ENCODE results near the gene ATG4A. TPM values are rescaled to one million over a fixed set of nuclear protein-coding genes. Genes with fewer than 3 reads are reported as not detected.
A peak's percentile ranks its signal among the peaks of the same experiment; 100 is the strongest.

Gene ATG4A
- total and polyA plus RNA-seq, 2 donors (not counting 3 experiments of a cell fraction or from before 2014, with no cell fraction given): 13.2 to 28.7 TPM

- no peaks in the 10 kb centered on the region for H3K9me1 ChIP-seq (replicated peaks; ENCODE audit: control insufficient read depth, extremely low read depth, insufficient read depth, low read length)
- BruUV-seq (replicated peaks): no TSS peak
- no peaks in the 10 kb centered on the region for H3K9me3 ChIP-seq (replicated peaks; ENCODE audit: control insufficient read depth, insufficient read depth, low read length)
- H4K20me1 ChIP-seq (replicated peaks; ENCODE audit: control insufficient read depth, extremely low read depth, insufficient read depth, low read length): no peaks in the 10 kb centered on the region
- no peaks in the 10 kb centered on the region for H3K27me3 ChIP-seq (ENCODE audit: control insufficient read depth in 2 of 2, insufficient read depth in 2 of 2, low read length in 2 of 2)
- H3K9ac ChIP-seq (replicated peaks; ENCODE audit: extremely low read depth, insufficient read depth, low read length): no peak overlapping the region
- ChIA-PET POLR2A (no interaction called here), CTCF (interaction anchor here (2.9 kb wide), 1 partner anchor 137 kb away, joined by 26 read pairs; no protein-coding TSS in a partner anchor)
- H3K4me1 ChIP-seq (ENCODE audit: control insufficient read depth, extremely low read depth, insufficient read depth, low read length): peaks cover 7% of the 10 kb centered on the region
- H3K79me2 ChIP-seq (ENCODE audit: control insufficient read depth, insufficient read depth, low read length): no peaks in the 10 kb centered on the region
- H2AFZ ChIP-seq (ENCODE audit: low read depth, low read length): no peak overlapping the region
- FAIRE-seq (peak; percentile 89), DNase-seq (ENCODE audit: low read depth, low spot score) (peak; percentile 32)
- H3K36me3 ChIP-seq (ENCODE audit: control insufficient read depth in 2 of 2, extremely low read depth in 1 of 2, insufficient read depth in 2 of 2, low read length in 2 of 2): no peaks in the 10 kb centered on the region
- TF ChIP-seq JUN (IDR thresholded peaks at IDR 0.05; ENCODE audit: borderline replicate concordance, insufficient read depth, insufficient read length, low read depth) (no peak), FOS (IDR thresholded peaks at IDR 0.05; ENCODE audit: borderline replicate concordance, insufficient read depth, low read length) (peak; percentile 55)
- intact Hi-C loops (cut with micrococcal nuclease) (no loop called here), dilution Hi-C loops (cut with MboI; ENCODE audit: extremely low pct_ligation_motif_present, low sequenced_read_pairs) (no loop called here)
- H3K27ac ChIP-seq (ENCODE audit: insufficient read depth, low read depth, low read length): no peak overlapping the region
- peak overlapping the region; percentile 55 for H3K4me2 ChIP-seq (ENCODE audit: insufficient read depth, low read length)
- no peak overlapping the region for H3K4me3 ChIP-seq (replicated peaks in 1 of 3; ENCODE audit: insufficient read depth in 1 of 3, low read depth in 1 of 3, low read length in 3 of 3)
These were observed 75.8 kb downstream of the ATG4A start for GRCh38 chrX:108167211-108167872.

DNA sequence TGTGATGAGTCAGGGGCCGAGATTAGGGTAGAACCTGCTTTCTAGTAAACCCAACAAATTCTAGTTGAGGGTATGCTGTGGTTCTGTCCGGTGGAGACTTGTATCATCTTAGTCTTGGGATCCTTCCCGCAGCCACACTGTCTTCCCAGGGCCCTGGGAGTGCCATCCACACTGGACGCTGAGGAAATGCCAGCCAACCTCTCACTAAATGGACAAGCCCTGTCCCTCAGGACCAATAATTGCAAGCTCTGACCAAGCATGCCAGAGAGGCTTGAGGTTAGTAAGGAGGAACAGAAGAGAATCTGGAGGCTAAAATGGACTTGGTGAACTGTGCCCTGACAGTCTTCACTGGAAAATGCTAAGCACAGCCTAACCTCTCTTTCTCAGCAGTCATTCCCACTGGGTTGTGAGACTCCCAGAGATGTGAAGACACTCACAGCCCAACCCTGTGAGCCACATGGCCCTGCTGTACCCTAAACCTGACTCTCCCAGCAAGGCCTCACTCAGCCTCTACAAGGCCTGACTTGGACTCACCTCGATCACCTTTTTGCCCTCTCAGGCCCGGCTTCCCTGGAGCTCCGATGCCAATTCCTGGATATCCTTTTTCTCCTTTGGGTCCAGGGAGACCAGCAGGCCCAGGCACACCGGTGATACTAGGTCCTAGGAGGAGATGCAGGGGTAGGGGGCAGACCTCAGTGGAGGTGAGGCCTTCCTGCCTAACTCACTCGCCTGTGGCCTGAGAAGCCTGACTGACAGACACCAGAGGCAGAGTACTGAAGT, 77.6 kb downstream of the ATG4A start:
- peaks cover 7% of the 10 kb centered on the region for H3K4me1 ChIP-seq (ENCODE audit: control insufficient read depth, extremely low read depth, insufficient read depth, low read length)
- H2AFZ ChIP-seq (ENCODE audit: low read depth, low read length): no peak overlapping the region
- DNase-seq (ENCODE audit: low read depth, low spot score): no peak
- no peak for FAIRE-seq
- H3K36me3 ChIP-seq (ENCODE audit: control insufficient read depth in 2 of 2, extremely low read depth in 1 of 2, insufficient read depth in 2 of 2, low read length in 2 of 2): no peaks in the 10 kb centered on the region
- ChIA-PET CTCF (interaction anchor here (0.8 to 1.3 kb wide), 2 partner anchors 30 to 55 kb away, joined by 3 to 4 read pairs; no protein-coding TSS in a partner anchor), POLR2A (no interaction called here)
- no peaks in the 10 kb centered on the region for H3K9me1 ChIP-seq (replicated peaks; ENCODE audit: control insufficient read depth, extremely low read depth, insufficient read depth, low read length)
- no peaks in the 10 kb centered on the region for H3K79me2 ChIP-seq (ENCODE audit: control insufficient read depth, insufficient read depth, low read length)
- no peak overlapping the region for H3K4me2 ChIP-seq (ENCODE audit: insufficient read depth, low read length)
- H4K20me1 ChIP-seq (replicated peaks; ENCODE audit: control insufficient read depth, extremely low read depth, insufficient read depth, low read length): no peaks in the 10 kb centered on the region
- no peaks in the 10 kb centered on the region for H3K9me3 ChIP-seq (replicated peaks; ENCODE audit: control insufficient read depth, insufficient read depth, low read length)
- no peaks in the 10 kb centered on the region for H3K27me3 ChIP-seq (ENCODE audit: control insufficient read depth in 2 of 2, insufficient read depth in 2 of 2, low read length in 2 of 2)
- no peak overlapping the region for H3K9ac ChIP-seq (replicated peaks; ENCODE audit: extremely low read depth, insufficient read depth, low read length)
- TF ChIP-seq MYC (IDR thresholded peaks at IDR 0.05; ENCODE audit: low read depth, low read length): no peak
- no peak for TF ChIP-seq FOS (IDR thresholded peaks at IDR 0.05; ENCODE audit: borderline replicate concordance, insufficient read depth, low read length)
- TF ChIP-seq GATA2 (IDR thresholded peaks at IDR 0.05; ENCODE audit: insufficient read depth, insufficient read length, low read depth, low read length): no peak
- no peak for TF ChIP-seq JUN (IDR thresholded peaks at IDR 0.05; ENCODE audit: borderline replicate concordance, insufficient read depth, insufficient read length, low read depth)
- no peak for TF ChIP-seq POLR2AphosphoS5 (IDR thresholded peaks at IDR 0.05; ENCODE audit: insufficient read depth, low read depth, low read length)
- TF ChIP-seq EZH2 (IDR thresholded peaks at IDR 0.05; ENCODE audit: borderline replicate concordance, low read depth, low read length, severe bottlenecking): no peak
- no peak for TF ChIP-seq MAX (IDR thresholded peaks at IDR 0.05; ENCODE audit: insufficient read depth, insufficient read length)
- TF ChIP-seq CTCF (IDR thresholded peaks at IDR 0.05; ENCODE audit: extremely low read depth in 1 of 2, insufficient read depth in 1 of 2, low read depth in 1 of 2, low read length in 2 of 2): no peak
- no peak for TF ChIP-seq POLR2A (IDR thresholded peaks at IDR 0.05; ENCODE audit: low read depth, low read length)
- no peak overlapping the region for H3K27ac ChIP-seq (ENCODE audit: insufficient read depth, low read depth, low read length)
- intact Hi-C loops (cut with micrococcal nuclease): no loop called here
- no peak overlapping the region for H3K4me3 ChIP-seq (replicated peaks in 1 of 3; ENCODE audit: insufficient read depth in 1 of 3, low read depth in 1 of 3, low read length in 3 of 3)
- dilution Hi-C loops (cut with MboI; ENCODE audit: extremely low pct_ligation_motif_present, low sequenced_read_pairs): no loop called here
- no TSS peak for BruUV-seq (replicated peaks)
